Measurements from ENCODE around the gene EMC9. TPM values are rescaled to one million over a fixed set of nuclear protein-coding genes. Genes with fewer than 3 reads are reported as not detected.

Gene EMC9
- total and polyA plus RNA-seq, 2 of the 8 experiments (the other 6 are each of a cell fraction or from before 2014, with no cell fraction given) = 38.4 to 47.2 TPM

DNA sequence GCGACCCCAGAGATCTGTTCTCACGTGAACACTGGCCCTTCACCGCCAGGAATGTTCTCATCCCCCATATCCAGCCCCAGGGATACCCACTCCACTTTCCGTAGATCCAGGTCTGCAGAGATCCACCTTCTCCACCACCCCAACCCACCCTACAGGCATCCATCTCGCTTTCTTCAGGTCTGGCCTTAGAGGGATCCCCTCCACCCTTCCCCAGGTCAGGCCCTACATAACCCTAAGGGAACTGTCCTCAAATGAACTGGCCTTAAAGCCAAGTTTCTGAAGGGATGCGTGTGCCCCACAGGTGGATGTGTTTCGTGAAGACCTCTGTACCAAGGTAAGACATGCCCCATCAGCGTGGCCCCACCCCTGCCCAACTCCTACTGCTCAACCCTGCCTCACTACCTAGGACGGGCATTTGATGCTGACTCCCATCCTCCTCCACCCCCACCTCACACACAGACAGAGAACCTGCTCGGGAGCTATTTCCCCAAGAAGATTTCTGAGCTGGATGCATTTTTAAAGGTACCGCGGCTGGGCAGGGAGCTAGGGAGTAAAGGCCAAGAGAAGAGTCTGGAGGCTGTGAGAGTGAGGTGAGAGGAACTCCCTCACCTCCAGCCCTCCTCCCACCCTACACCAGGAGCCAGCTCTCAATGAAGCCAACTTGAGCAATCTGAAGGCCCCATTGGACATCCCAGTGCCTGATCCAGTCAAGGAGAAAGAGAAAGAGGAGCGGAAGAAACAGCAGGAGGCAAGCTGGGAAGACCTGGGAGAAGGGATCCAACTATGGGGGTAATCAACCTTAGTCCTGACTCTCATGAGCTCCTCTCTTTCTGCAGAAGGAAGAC is 4.5 kb downstream of the EMC9 start (continued):
- TF ChIP-seq, protein P1, sequence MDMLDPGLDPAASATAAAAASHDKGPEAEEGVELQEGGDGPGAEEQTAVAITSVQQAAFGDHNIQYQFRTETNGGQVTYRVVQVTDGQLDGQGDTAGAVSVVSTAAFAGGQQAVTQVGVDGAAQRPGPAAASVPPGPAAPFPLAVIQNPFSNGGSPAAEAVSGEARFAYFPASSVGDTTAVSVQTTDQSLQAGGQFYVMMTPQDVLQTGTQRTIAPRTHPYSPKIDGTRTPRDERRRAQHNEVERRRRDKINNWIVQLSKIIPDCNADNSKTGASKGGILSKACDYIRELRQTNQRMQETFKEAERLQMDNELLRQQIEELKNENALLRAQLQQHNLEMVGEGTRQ (IDR thresholded peaks at IDR 0.05; ENCODE audit: low read length) = no peak
- TF ChIP-seq POU5F1 (IDR thresholded peaks at IDR 0.05; ENCODE audit: low read depth, low read length) (no peak), EP300 (IDR thresholded peaks at IDR 0.05; ENCODE audit: borderline replicate concordance in 1 of 2, low read depth in 2 of 2, low read length in 2 of 2) (no peak), MAX (IDR thresholded peaks at IDR 0.05) (no peak), ZNF274 (IDR thresholded peaks at IDR 0.05; ENCODE audit: borderline replicate concordance, extremely low read depth, low read length) (no peak), RXRA (IDR thresholded peaks at IDR 0.05; ENCODE audit: insufficient read depth, low read depth, low read length) (no peak)

All from H1 (cell line).